ENCODE results near the gene MSTN.
"Not testable (repeated sequence)": the region's sequence is repeated elsewhere in the genome, so short reads cannot be mapped to it uniquely, and the experiment has no call there.

The MSTN gene

GRCh38 chr2:190044866-190045265 is 17.7 kb downstream of the MSTN start:
- Mint-ChIP-seq H3K27ac (no peak overlapping the region), H3K9me3 (no peaks in the 10 kb centered on the region)

DNA sequence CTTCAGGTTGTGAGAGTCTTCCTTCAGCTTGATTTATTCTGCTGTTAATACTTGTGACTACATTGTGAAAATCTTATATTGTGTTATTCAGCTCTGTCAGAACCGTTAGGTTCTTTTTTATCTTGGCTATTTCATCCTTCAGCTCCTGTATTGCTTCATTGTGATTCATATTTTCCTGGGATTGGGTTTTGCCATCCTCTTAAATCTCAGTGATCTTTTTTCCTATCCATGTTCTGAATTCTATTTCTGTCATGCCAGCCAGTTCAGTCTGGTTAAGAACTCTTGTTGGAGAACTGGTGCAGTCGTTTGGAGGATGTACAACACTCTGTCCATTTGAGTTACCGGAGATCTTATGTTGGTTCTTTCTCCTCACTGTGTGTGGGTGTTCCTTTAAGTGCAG is 19.1 kb downstream of the MSTN start:
- DNase-seq, result no peak
- no peaks in the 10 kb centered on the region for H3K9me3 Mint-ChIP-seq
- H3K27ac Mint-ChIP-seq, result no peak overlapping the region
- H3K4me3 Mint-ChIP-seq, result no peak overlapping the region
- no peaks in the 10 kb centered on the region for H3K36me3 Mint-ChIP-seq (ENCODE audit: low read depth)
- H3K27me3 Mint-ChIP-seq, result peaks cover 20% of the 10 kb centered on the region
- ATAC-seq, result no peak
- no peaks in the 10 kb centered on the region for H3K4me1 Mint-ChIP-seq

More at GRCh38 chr2:190044866-190045265, 17.7 kb downstream of the MSTN start:
- DNase-seq, result no peak
- Mint-ChIP-seq H3K4me1 (no peaks in the 10 kb centered on the region), H3K27me3 (peaks cover 18% of the 10 kb centered on the region), H3K4me3 (no peak overlapping the region), H3K36me3 (ENCODE audit: low read depth) (no peaks in the 10 kb centered on the region)
- ATAC-seq, result no peak

DNA sequence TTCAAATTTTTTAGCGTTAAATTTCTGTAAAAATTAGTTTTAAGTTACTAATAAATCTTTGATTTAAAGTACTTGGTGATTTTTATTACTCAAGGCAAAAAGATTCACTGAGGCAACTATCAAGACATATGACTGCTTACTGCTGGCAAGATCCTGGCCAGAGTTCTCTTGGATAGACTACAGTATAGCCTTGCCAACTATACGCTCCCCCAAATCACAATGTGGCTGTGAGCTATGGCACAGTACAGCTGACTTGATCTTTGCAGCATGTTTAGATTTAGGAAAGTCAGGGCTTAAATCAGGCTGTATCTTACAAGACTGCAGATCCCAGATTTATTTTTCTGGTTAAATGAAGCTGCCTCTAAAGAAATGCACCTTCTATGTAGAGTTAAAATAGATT is 26.5 kb downstream of the MSTN start:
- Mint-ChIP-seq H3K27me3 (peaks cover 9% of the 10 kb centered on the region), H3K36me3 (ENCODE audit: low read depth) (no peaks in the 10 kb centered on the region), H3K9me3 (no peaks in the 10 kb centered on the region), H3K4me1 (no peaks in the 10 kb centered on the region), H3K27ac (no peak overlapping the region), H3K4me3 (no peak overlapping the region)
- DNase-seq (no peak), ATAC-seq (no peak)

- not testable (repeated sequence) for H3K4me3 Mint-ChIP-seq; H3K36me3 Mint-ChIP-seq (ENCODE audit: low read depth); H3K9me3 Mint-ChIP-seq; H3K27ac Mint-ChIP-seq; ATAC-seq; H3K27me3 Mint-ChIP-seq; DNase-seq; H3K4me1 Mint-ChIP-seq
These were observed 28.1 kb downstream of the MSTN start for GRCh38 chr2:190034417-190034816.

DNA sequence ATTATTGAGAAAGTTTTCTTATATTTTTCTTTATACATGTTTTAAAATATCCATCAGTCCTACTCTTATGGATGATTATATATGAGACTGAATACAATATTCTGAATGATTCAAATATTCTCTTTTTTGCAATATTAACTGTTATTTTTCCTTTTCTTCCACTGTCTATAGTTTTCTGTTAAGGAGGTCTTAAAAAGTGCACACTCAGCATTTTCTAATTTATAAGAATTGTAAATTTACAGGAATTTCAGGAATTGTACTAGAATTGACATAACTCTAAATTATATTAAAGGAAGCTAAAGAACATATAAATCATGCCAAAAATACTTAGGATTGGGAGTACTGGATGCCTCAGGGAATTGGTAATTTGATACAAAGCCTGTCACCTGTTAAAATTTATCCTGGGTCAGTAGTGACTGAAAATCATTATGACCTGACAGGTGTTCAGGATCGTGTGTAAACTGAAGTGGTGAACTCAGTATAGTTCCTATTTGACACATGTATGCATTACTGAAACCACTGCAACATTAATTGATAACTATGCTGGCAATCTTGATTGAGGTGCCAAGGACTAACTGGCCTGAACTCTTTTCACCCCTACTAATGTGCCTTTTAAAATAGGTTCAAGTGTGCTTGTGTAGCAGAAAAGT is 30.4 kb downstream of the MSTN start:
- no peak for DNase-seq
- no peak overlapping the region for H3K4me3 Mint-ChIP-seq
- peaks cover 11% of the 10 kb centered on the region for H3K27me3 Mint-ChIP-seq
- no peaks in the 10 kb centered on the region for H3K4me1 Mint-ChIP-seq
- no peak for ATAC-seq
- H3K36me3 Mint-ChIP-seq (ENCODE audit: low read depth), result no peaks in the 10 kb centered on the region
- H3K9me3 Mint-ChIP-seq, result no peaks in the 10 kb centered on the region
- H3K27ac Mint-ChIP-seq, result no peak overlapping the region

DNA sequence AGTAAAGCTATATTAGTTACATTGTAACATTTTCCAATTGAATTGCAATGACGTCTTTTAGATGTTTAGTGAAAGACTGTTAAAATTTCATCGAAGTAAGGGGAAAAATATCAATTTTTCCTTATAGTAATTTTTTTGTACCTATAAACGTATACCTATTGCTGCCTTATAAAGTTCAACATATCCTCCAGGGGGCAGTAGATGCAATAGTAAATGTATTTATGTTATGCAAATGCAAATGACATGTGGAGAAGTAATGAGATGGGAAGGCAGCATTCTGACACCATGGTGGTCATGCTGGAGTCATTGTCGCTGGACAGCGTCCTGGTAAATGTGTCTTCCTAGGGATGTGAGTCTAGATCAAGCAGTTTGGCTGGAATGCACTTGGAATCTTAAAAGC is 38.7 kb downstream of the MSTN start:
- no peak for ATAC-seq

DNA sequence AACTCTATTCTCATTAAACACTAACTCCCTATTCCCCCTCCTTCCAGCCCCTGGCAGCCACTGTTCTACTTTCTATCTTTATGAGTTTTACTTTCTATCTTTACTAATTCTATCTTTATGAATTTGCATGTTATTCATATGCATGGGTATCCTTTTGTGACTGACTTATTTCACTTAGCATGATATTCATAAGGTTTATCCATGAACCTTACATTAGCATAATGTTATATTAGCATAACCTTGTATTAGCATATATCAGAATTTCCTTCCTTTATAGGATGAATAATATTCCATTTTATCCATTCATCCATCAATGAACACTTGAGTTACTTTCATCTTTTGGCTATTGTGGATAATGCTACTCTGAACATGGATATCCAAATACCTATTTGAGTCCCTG is 41.8 kb downstream of the MSTN start:
- no peak for ATAC-seq
- Mint-ChIP-seq H3K27ac (no peak overlapping the region), H3K4me1 (no peaks in the 10 kb centered on the region), H3K27me3 (peaks cover 19% of the 10 kb centered on the region), H3K9me3 (peaks cover 26% of the 10 kb centered on the region), H3K36me3 (ENCODE audit: low read depth) (no peaks in the 10 kb centered on the region), H3K4me3 (no peak overlapping the region)
- no peak for DNase-seq

More for the DNA sequence above, 38.7 kb downstream of the MSTN start:
- Mint-ChIP-seq H3K27ac (no peak overlapping the region), H3K4me1 (no peaks in the 10 kb centered on the region), H3K36me3 (ENCODE audit: low read depth) (no peaks in the 10 kb centered on the region), H3K9me3 (no peaks in the 10 kb centered on the region), H3K27me3 (peaks cover 19% of the 10 kb centered on the region), H3K4me3 (no peak overlapping the region)
- no peak for DNase-seq

DNA sequence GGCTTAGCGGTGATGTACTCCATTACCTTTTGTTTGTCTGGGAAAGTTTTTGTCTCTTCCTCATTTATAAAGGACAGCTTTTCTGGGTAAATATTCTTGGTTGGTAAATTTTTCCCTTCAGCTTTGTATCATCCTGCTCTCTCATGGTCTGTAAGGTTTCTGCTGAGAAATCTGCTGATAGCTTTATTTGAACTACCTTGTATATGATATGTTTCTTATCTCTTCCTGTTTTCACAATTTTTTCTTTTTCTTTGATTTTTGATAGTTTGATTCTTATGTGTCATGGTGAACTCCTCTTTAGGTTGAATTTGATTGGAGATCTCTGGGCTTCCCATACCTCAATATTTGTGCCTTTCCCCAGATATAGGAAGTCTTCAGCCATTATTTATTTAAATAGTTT is 44.7 kb downstream of the MSTN start:
- Mint-ChIP-seq H3K4me1 (no peaks in the 10 kb centered on the region), H3K27ac (no peak overlapping the region), H3K27me3 (peaks cover 18% of the 10 kb centered on the region), H3K36me3 (ENCODE audit: low read depth) (no peaks in the 10 kb centered on the region), H3K4me3 (no peak overlapping the region), H3K9me3 (peaks cover 34% of the 10 kb centered on the region)
- no peak for DNase-seq
- ATAC-seq, result no peak

GRCh38 chr2:190015969-190016368 is 46.6 kb downstream of the MSTN start:
- not testable (repeated sequence) for DNase-seq; H3K27ac Mint-ChIP-seq; H3K4me1 Mint-ChIP-seq; H3K4me3 Mint-ChIP-seq; ATAC-seq; H3K36me3 Mint-ChIP-seq (ENCODE audit: low read depth)
- peaks cover 34% of the 10 kb centered on the region for H3K9me3 Mint-ChIP-seq
- H3K27me3 Mint-ChIP-seq, result peaks cover 13% of the 10 kb centered on the region

All from activated naive CD8-positive, alpha-beta T cell treated with anti-CD3 and anti-CD28 coated beads, Interleukin-2, amount 50 U/mL, for 24 hours (primary cell).